ENCODE measurements around the gene TANGO6.
A peak's percentile ranks its signal among the peaks of the same experiment; 100 is the strongest.

TANGO6 gene

DNA sequence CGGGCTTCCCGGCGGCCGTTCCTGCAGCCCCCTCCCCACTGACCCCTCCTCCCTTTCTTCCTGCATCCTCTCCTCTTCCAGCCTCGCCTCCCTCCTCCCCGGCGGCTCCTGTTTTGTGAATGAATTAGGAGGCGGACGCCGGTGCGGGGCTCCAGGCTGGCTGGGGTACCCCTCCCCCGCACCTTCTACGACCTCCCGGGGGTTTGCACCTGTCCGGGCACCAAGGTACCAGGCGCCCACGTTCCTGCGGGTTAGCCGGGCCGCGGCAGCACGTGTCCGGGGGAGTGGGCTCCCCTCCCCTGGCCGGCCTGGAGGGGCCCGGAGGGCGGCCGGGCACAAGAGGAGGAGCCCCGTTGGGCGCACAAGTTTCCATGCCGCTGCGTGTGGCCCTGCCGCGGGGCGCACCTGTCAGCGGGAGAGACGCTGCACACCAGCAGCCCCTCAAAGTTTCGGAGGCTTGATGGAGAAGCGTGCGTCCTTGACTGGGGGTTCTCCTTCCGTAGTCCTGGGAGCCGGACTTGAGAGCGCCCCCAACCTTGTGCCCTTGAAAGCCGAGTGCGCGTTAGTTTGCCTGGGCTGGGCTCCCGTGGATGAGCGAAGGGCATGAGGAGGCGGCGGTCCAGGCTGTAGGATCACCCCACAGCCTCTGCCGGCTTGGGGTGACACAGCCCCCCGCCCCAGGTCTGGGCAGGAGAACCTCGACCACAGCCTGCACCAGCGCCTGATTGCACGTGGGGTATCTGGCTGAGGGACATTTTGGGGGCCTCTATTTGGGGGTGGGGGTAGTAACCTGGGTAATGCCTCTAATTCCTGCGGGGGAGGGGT lies 263.4 kb downstream of the TANGO6 start:
- DNase-seq = no peak

DNA sequence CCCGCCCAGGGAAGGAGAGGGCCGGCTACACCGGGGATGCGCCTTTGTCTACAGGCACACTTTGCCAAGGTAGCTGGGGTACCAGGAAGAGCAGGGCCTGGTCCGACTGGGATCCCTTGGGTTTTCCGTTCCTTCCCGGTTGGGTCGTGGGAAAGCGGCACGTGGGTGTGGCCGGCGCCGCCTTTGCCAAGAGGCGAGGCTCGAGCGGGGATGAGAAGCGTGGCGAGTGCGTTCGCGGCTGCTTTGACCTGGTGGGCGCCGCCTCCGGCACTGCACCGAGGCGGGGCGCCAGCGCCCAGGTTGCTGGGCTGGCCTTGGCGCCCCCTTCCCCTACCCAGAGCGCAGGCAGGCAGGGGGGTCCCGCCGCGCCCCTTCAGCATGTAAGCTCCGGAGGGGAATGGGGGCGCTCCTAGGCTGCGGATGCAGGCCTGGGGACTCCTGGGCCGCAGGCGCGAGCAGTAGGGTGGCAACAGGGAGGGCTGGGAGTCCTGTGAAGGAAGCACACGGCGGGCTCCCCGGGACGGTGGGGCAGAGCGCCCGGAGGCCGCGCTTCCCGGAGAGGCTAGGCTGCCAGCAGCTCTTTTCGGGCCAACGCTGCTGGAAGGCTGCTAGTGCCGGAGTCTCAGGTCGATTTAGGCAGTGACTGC lies 264.1 kb downstream of the TANGO6 start:
- DNase-seq = no peak

DNA sequence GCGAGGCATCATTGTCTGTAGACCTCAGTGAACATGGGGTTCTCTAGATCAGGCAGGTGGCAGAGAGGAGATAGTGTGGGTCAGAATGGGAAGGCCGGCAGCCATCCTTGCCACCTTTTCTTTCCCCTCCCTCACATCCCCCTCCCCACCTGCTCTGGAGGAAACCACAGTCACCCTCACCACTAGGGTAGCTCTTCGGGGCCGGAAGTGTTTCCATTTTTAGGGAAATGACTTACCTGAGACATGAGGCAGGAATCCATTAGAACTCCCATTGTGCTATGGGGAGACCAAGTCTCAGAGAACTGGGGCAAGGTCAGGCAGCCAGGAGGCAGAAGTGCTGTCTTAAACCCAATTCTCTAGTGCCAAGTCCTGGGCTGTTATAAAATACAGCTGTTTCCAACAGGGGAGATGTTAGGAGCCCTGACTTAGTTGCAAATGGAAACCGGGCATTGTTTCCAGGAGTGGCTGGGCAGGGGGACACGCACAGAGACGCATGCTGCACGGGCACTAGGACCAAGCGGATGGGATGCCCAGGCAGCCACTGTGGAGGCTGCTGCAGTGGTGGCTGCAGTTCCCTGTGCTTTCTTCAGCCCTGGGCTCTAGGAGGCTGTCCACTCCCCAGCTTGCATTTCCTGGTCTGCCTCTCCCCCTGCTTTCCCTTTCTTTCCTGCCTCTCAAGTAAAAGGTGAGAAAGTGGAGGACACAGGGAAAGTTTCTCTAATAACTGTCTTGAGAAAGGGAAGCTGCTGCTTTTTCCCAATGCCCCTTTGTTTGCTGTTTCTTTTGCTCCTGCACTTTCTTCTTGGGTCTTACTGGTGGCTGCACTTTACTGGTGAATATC lies 265.0 kb downstream of the TANGO6 start:
- DNase-seq = no peak

DNA sequence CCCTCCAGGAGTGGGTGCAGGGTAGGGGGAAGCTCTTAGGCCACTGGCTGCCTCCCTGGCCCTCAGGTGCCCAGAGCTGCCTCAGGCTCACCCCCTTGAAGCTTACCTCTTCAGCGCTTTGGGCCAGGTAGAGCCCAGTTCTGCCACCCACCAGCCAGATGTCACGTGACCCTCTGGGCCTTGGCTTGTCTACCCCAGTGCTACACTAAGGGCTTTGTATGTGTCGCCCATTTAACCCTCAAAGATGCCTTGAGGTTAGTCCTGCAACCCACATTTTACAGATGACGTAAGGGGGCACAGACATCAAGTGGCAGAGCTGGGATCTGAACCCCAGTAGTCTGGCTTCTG lies 265.5 kb downstream of the TANGO6 start:
- DNase-seq = no peak

DNA sequence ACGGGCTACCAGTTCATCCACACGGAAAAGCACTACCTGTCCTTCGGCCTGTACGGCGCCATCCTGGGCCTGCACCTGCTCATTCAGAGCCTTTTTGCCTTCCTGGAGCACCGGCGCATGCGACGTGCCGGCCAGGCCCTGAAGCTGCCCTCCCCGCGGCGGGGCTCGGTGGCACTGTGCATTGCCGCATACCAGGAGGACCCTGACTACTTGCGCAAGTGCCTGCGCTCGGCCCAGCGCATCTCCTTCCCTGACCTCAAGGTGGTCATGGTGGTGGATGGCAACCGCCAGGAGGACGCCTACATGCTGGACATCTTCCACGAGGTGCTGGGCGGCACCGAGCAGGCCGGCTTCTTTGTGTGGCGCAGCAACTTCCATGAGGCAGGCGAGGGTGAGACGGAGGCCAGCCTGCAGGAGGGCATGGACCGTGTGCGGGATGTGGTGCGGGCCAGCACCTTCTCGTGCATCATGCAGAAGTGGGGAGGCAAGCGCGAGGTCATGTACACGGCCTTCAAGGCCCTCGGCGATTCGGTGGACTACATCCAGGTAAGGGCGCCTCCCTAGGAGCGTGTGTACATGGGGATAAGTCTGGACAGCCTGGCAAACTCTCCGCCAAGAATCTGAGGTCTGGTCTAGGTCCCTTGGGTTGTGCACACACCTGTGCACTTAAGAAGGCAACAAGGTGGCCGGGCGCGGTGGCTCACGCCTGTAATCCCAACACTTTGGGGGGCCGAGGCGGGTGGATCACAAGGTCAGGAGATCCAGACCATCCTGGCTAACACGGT lies 266.3 kb downstream of the TANGO6 start:
- DNase-seq = no peak

DNA sequence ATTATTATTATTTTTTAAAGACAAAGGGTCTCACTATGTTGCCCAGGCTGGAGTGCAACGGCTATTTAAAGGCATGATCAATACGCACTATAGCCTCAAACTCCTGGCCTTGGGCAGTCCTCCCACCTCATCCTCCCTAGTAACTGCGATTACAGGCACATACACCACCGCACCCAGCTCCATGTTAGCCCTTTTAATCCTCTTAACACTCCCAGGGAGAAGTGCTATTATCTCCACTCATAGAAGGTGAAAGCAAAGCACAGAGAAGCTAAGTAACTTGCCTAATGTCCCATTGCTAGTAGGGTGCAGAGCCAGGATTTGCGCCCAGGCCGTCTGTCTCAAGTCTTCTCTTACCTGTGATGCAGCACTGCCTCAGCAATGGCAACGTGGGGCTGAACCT lies 267.1 kb downstream of the TANGO6 start:
- no peak for DNase-seq

DNA sequence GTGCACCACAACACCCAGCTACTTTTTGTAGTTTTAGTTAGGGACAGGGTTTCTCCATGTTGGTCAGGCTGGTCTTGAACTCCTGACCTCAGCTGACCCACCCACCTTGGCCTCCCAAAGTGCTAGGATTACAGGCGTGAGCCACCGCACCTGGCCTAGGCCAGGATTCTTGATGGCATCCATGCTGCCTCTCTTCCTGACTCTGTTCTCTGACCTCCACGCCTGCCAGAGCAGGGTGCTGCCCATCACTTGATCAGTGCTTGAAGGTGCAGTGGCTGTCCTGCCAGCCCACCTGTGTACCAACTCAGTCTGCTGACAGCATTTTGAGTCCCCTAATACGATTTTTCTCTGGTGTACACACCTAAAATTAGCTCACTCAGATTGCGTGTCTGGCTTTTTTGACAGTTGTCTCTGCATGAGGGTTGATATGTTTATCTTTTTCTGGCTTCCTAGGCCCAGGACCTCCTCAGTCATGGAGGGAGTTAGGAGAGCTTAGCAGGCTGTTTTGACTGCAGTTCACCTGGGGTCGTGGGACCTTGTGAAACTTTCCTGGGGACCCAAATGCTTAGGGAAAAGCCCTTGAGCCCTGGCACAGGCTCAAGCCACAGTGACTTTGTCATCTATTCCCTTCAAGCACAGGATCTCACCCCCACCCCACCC lies 268.0 kb downstream of the TANGO6 start:
- DNase-seq = no peak

DNA sequence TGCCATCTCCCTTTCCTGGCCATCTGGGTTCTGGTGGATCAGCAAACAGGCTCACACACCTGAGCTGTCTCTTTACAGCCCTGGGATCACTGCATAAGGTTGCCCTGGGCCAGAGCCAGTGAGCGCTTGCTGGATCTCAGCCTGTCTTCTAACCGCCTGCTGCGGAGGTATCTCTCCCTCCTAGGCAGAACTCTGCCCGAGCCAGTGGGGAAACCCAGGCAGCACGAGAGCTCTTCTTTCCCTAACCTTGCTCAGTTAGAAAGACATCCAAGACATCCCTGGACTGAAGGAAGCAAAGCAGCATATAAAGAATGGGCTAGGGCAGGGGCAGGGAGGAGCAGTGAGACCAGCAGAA lies 268.5 kb downstream of the TANGO6 start:
- DNase-seq = no peak

DNA sequence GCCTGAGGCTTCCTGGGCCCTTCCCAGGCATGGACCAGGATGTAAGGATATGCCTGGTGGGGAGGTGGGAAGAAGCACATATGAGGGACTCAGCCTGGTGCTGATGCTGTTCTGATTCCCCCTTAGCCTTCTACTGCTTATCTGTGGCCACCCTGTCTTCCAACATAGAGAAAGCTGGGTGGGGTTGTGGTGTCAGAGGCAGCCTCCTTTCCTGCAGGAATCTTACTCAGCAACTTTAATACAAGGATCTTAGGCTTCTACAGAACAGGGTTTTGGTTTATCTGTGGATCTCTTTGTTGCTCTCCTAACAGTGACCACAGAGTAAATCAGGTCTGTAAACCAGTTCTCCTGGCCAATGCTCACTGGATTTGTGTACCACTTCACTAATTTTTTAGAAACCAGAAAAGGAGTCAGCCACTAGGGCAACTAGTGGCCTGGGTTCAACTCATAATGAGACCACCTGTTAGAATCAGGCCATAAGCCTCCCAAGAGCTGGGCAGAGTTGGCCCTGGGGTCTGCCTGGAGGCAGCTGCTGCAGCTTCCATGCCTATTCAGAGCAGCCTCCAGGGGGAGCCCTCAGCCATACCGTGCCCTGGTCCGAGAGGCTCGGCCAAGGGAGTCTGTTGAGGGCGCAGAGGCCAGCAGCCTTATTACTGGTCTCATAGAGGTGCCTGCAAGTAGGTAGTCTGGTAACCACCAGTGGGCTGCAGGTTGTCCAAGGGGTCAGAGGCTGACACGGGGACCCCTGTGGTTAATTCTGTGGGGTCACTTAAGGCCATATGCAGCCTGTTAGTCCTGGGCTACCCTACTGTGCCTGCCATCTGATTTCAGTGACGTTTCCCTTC lies 269.2 kb downstream of the TANGO6 start:
- peak; percentile 21 to 41 for DNase-seq

DNA sequence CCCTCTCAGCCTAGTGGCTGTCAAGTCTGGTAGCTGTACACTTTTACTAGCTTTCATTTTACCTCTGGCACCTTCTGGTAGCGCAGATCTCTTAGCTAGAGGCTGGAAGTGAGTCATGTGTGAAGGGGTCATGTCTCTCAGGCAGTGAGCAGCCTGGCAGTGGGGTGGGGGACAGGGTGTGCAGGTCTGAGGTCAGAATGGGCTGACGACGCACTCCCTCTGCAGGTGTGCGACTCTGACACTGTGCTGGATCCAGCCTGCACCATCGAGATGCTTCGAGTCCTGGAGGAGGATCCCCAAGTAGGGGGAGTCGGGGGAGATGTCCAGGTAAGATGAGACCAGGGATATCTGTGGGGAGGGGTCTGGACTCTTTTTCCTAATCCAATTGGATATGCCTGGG lies 269.9 kb downstream of the TANGO6 start:
- DNase-seq = no peak

DNA sequence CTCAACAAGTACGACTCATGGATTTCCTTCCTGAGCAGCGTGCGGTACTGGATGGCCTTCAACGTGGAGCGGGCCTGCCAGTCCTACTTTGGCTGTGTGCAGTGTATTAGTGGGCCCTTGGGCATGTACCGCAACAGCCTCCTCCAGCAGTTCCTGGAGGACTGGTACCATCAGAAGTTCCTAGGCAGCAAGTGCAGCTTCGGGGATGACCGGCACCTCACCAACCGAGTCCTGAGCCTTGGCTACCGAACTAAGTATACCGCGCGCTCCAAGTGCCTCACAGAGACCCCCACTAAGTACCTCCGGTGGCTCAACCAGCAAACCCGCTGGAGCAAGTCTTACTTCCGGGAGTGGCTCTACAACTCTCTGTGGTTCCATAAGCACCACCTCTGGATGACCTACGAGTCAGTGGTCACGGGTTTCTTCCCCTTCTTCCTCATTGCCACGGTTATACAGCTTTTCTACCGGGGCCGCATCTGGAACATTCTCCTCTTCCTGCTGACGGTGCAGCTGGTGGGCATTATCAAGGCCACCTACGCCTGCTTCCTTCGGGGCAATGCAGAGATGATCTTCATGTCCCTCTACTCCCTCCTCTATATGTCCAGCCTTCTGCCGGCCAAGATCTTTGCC lies 271.1 kb downstream of the TANGO6 start:
- no peak for DNase-seq

DNA sequence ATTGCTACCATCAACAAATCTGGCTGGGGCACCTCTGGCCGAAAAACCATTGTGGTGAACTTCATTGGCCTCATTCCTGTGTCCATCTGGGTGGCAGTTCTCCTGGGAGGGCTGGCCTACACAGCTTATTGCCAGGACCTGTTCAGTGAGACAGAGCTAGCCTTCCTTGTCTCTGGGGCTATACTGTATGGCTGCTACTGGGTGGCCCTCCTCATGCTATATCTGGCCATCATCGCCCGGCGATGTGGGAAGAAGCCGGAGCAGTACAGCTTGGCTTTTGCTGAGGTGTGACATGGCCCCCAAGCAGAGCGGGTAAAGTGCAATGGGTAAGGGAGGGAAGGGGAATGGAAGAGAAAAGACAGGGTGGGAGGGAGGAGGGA lies 271.6 kb downstream of the TANGO6 start:
- DNase-seq = no peak

DNA sequence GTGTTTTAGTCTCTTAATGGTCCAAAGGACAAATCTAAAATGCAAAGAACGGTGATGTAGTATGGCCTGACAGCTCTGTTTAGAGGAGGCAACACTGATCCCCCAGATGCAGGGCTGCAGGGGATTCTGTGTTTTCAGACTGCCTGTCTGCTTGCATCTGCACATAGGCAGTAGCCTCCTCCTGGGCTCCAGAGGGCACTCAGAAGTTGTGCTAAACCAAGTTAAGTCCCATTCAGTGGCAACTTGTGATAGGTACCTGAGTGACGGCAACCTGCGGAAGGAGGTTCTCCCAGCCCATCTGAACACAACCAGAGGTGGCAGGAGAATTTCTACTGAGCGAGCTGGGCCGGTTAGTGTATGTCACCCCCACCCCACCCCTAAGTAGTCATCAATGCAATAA lies 272.0 kb downstream of the TANGO6 start:
- DNase-seq = no peak

DNA sequence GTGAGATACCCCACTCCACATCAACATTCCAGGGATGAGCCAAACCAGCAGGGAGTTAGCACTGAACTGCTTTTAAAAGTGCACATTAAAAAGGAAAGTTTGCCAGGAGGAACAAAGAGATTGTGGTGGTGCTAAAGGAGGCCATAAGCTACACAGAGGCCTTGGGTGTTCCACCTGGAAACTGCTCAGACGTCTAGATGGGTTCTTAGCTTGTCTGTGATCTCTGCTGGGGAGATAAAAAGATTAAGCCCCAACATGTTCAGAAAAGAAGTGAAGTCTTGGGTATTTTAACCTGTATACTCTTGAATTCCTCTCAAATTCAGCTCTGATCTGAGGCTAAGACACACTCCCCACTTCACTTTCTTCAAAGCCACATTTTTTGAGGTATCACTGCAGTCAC lies 272.5 kb downstream of the TANGO6 start:
- no peak for DNase-seq

DNA sequence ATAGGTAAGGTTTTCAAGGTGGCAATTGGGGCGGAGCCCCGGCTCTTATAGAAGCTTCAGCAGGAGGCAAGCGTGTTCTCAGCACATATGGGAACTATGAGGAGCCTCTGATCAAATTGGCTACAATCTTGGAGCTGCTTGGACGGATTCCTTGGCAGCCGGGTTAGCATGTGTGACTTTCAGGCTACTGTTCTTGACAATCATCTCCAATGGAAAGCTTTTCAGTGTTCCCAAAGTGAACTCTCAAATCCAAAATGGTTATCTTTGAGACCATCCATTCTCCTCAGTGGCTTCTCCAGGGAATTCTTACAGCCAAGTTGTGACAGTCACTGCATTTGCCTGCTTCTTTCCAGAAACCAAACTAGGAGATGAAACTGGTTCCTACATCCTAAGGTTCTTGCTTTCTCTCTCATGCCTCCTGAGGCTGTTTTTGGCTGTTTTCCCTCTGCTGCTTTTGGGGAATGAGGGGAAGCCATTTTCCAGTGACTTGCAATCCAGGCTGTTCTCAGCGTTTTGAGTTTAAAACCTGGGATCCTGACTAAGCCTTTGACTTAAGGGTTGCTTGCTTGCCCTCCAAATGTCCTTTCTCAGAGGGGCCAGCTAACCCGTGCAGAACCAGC lies 273.0 kb downstream of the TANGO6 start:
- no peak for DNase-seq

DNA sequence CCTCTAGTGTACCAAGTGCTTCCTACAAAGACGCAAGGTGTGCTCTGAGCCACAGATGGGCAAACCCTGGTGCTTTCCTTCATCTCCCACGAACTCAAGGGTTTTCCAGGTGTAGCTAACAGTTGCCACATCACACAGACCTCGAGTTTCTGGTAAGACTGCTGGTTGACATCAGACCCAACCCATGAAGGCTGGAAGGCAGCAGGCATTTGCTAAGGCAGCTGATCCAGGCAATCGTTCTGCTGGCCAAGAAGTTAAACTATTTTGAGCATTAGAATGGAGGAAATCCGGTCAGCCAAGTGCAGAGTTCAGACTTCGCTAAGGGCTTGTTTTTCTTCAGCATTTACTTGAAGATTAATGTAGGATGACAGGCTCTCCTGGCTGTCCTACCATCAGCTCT lies 273.6 kb downstream of the TANGO6 start:
- DNase-seq = no peak

DNA sequence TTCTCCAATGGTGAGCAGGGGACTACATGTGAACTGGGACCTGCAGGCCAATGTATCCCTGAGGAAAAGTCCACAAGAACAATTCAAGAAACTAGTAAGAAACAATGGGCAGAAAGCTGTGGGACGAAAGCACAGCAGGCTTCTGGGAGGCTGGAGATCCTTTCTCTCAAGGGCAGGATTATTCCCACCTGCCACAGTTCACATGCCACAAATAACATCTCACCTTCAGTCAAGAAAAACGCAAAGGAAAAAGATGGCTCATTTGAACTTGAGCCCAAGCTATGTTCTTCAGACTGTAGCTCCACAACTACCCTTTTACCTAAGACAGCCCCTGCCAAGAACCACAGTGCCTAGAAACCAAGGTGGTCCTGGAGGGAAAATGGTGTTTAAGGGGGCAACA lies 275.1 kb downstream of the TANGO6 start:
- DNase-seq = no peak

DNA sequence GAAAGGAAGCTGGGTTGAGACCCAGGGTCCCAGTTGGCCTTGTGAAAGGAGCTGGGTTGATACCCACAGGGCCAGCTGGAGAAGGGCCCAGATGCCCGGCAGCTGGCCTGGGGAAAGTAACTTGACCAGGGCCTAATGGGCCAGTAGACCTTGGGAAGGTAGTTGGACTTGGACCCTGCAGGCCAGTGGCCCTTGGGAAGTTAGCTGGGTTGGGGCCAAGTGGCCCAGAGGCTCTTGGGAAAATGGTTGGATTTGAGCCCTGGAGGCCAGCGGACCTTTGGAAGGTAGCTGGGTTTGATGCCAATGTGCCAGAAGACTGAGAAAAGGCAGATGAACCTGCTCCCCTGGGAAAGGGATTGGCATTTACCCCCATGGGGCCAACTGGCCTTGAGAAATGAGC lies 275.7 kb downstream of the TANGO6 start:
- no peak for DNase-seq

DNA sequence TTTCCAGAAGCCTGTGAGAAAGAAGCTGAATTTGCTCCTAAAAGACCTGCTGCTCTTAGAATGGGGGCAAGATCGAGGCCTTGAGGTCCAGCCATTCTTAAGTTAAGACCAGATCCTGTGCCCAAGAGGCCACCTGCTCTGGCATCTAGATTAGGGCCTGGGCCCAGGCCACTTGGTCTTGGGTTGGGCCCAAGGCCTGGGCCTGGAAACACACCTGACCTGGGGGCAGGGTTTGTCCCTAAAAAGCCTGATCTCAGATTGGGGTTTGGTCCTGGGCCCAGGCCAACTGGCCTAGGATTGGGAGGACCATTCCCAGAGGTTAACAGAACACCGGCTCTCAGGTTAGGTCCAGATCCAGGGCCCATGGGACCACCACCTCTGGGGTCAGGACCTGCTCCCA lies 276.2 kb downstream of the TANGO6 start:
- no peak for DNase-seq

DNA sequence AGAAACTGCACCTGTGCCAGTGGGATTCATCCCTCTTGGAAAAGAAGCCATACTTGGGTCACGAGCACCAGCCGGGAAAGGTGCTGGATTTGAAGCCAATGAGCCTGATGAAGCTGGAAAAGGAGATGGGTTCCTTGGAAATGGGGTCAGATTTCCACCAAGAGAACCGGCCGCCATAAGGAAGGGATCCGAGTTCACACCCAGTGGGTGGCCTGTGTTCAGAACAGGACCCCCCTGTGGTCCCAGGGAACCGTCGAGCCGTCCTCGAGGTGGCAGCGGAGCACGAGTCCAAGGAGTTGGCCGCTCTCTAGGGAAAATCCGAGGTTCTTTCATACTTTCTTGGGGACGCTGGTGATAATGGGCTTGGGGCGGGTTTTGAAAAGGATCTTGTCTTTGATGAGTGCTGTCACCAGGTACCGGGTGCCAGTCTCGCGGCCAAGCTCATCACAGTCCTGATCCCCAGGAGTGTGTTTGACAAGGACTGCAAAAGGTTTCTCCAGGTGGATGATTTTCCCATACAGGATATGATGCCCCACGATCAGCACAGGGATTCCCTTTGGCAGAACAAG lies 276.8 kb downstream of the TANGO6 start:
- DNase-seq = no peak

Measured in CD4-positive, alpha-beta T cell treated with Interferon alpha-2 for 1 hour (primary cell).